ENCODE measurements around the gene IDH3G. TPM values are rescaled to one million over a fixed set of nuclear protein-coding genes. Genes with fewer than 3 reads are reported as not detected.

Gene IDH3G
- total RNA-seq, 1 donor from 2014 or later = 40.3 TPM

- Histone ChIP-seq H3K4me2 (no peak overlapping the region), H3K4me1 (no peaks in the 10 kb centered on the region), H3K9ac (no peak overlapping the region), H3K9me3 (ENCODE audit: low read depth) (no peaks in the 10 kb centered on the region), H3K27ac (no peak overlapping the region), H3F3A (ENCODE audit: low read depth) (no peaks in the 10 kb centered on the region), H3K36me3 (no peaks in the 10 kb centered on the region), H3K79me2 (ENCODE audit: low read depth) (peaks cover 6% of the 10 kb centered on the region), H3K4me3 (no peak overlapping the region), H2AFZ (replicated peaks) (no peak overlapping the region), H4K20me1 (ENCODE audit: low read depth) (no peaks in the 10 kb centered on the region), H3K27me3 (no peaks in the 10 kb centered on the region)
- TF ChIP-seq EZH2 (IDR thresholded peaks at IDR 0.05) (no peak), EZH2phosphoT487 (IDR thresholded peaks at IDR 0.05) (no peak), CTCF (IDR thresholded peaks at IDR 0.05) (no peak)
- Mint-ChIP-seq H3K4me1 (peaks cover 6% of the 10 kb centered on the region), H3K36me3 (peaks cover 4% of the 10 kb centered on the region), H3K27ac (no peak overlapping the region), H3K27me3 (ENCODE audit: insufficient read depth, low read depth) (peaks cover 2% of the 10 kb centered on the region), H3K9me3 (peaks cover 25% of the 10 kb centered on the region), H3K4me3 (no peak overlapping the region)
- DNase-seq (ENCODE audit: low spot score) = no peak
These were observed 6.6 kb upstream of the IDH3G start for GRCh38 chrX:153800746-153801145.

GRCh38 chrX:153800177-153800722 is 6.1 kb upstream of the IDH3G start:
- H3K79me2 ChIP-seq (ENCODE audit: low read depth) = peaks cover 11% of the 10 kb centered on the region
- DNase-seq (ENCODE audit: low spot score) = no peak
- Mint-ChIP-seq H3K4me3 (no peak overlapping the region), H3K27me3 (ENCODE audit: insufficient read depth, low read depth) (peaks cover 2% of the 10 kb centered on the region), H3K27ac (no peak overlapping the region), H3K36me3 (peaks cover 4% of the 10 kb centered on the region), H3K9me3 (peaks cover 24% of the 10 kb centered on the region), H3K4me1 (peaks cover 7% of the 10 kb centered on the region)
- H3K4me1 ChIP-seq = peaks cover 3% of the 10 kb centered on the region
- no peaks in the 10 kb centered on the region for H3K36me3 ChIP-seq
- H3K27me3 ChIP-seq = no peaks in the 10 kb centered on the region
- no peak overlapping the region for H3K9ac ChIP-seq
- H4K20me1 ChIP-seq (ENCODE audit: low read depth) = no peaks in the 10 kb centered on the region
- H3F3A ChIP-seq (ENCODE audit: low read depth) = no peaks in the 10 kb centered on the region
- no peak overlapping the region for H3K4me2 ChIP-seq
- TF ChIP-seq EZH2 (IDR thresholded peaks at IDR 0.05) = no peak
- no peak for TF ChIP-seq EZH2phosphoT487 (IDR thresholded peaks at IDR 0.05)
- TF ChIP-seq CTCF (IDR thresholded peaks at IDR 0.05) = no peak
- H3K27ac ChIP-seq = no peak overlapping the region
- no peak overlapping the region for H3K4me3 ChIP-seq
- no peaks in the 10 kb centered on the region for H3K9me3 ChIP-seq (ENCODE audit: low read depth)
- H2AFZ ChIP-seq (replicated peaks) = no peak overlapping the region

- Histone ChIP-seq H3K4me3 (no peak overlapping the region), H3K36me3 (no peaks in the 10 kb centered on the region), H3K9me3 (ENCODE audit: low read depth) (no peaks in the 10 kb centered on the region), H3F3A (ENCODE audit: low read depth) (no peaks in the 10 kb centered on the region), H3K4me1 (peaks cover 3% of the 10 kb centered on the region), H3K4me2 (no peak overlapping the region), H3K9ac (no peak overlapping the region), H3K27ac (no peak overlapping the region), H3K79me2 (ENCODE audit: low read depth) (peaks cover 19% of the 10 kb centered on the region), H3K27me3 (no peaks in the 10 kb centered on the region), H2AFZ (replicated peaks) (no peak overlapping the region), H4K20me1 (ENCODE audit: low read depth) (no peaks in the 10 kb centered on the region)
- Mint-ChIP-seq H3K36me3 (peaks cover 4% of the 10 kb centered on the region), H3K27me3 (ENCODE audit: insufficient read depth, low read depth) (peaks cover 2% of the 10 kb centered on the region), H3K4me1 (peaks cover 7% of the 10 kb centered on the region), H3K4me3 (no peak overlapping the region), H3K27ac (no peak overlapping the region), H3K9me3 (peaks cover 24% of the 10 kb centered on the region)
- TF ChIP-seq CTCF (IDR thresholded peaks at IDR 0.05) (no peak), EZH2 (IDR thresholded peaks at IDR 0.05) (no peak), EZH2phosphoT487 (IDR thresholded peaks at IDR 0.05) (no peak)
- DNase-seq (ENCODE audit: low spot score) = no peak
These were observed 5.2 kb upstream of the IDH3G start for GRCh38 chrX:153799326-153799725.

Measured in neural progenitor cell (in vitro differentiated cells).